ENCODE data around the gene NIT1.

NIT1 gene

DNA sequence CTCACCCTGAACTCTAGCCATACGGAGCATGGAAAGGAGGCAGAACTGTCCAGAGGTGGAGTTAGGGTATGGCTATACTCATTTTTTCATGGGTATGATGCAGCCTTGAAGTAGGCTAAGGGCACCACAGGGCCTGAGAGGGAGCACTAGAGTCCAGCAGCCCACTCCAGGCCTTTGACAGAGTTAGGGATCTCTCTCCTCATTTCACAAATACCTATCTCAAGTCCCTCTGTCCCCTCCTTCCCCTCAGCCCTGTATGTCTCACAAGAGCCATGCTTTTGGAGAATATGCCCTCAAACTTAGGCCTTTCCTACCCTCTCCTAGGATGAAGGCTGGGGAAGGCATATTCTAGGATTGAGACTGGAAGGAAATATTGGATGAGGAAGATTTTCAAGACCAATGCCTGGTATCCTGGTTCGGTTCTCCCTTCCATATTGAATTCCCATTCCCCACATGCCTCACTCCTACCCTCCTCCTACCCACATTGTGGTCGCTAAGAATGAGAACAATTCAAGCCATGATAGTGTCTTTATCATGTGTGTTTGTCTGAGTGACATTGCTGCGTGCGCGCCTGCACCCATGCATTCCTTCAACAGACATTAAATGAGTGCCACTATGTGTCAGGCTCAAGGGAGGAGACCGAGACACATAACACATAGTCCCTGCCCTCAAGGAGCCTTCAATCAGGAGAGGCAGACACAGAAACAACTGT is 26.0 kb upstream of the NIT1 start:
- DNase-seq = no peak
- peak overlapping the region; percentile 81 for H3K27ac Mint-ChIP-seq
- H3K4me1 Mint-ChIP-seq (ENCODE audit: low read depth) = peaks cover 58% of the 10 kb centered on the region
- no peak overlapping the region for H3K4me3 Mint-ChIP-seq
- no peaks in the 10 kb centered on the region for H3K9me3 Mint-ChIP-seq
- H3K27me3 Mint-ChIP-seq = no peaks in the 10 kb centered on the region
- no peaks in the 10 kb centered on the region for H3K36me3 Mint-ChIP-seq (ENCODE audit: low read depth)

DNA sequence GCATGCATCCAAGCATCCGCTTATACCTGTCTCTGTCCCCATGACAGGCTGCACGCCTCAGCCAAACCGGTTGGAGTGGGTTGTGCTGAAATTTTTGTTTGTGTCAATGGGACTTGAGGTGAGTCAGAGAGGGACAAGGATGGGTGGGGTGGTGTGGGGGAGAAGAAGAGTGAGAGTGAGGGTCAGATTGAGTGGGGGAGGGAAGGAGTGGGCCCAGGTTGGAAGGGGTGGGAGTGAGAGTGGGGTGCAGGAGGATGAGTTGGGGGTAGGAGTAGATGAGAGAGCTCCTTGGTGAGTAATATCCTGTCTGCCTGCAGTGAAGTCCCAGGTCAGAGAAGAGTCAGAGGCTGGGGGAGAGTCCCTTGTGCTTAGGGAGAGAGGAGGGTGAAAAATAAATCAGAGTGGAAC is 25.3 kb upstream of the NIT1 start:
- Mint-ChIP-seq H3K27me3 (no peaks in the 10 kb centered on the region), H3K27ac (peak overlapping the region; percentile 81), H3K4me3 (peak overlapping the region; percentile 26)

DNA sequence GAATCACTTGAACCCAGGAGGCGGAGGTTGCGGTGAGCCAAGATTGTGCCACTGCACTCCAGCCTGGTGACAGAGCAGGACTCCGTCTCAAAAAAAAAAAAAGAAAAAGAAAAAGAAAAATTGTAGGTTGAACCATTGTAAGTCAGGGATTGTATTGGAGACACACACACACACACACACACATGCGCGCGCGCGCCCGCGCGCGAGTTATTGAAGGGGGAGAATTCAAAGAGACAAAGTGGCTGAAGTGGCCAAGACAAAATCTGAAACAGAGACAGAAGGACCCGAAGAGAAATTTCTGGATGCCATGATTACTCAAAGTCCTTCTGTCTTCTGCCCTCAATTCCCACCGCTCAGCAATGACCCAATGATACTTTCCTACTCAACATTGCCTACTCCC is 23.4 kb upstream of the NIT1 start:
- H3K4me1 Mint-ChIP-seq (ENCODE audit: low read depth) = peaks cover 77% of the 10 kb centered on the region
- no peak for DNase-seq
- no peak overlapping the region for H3K4me3 Mint-ChIP-seq
- H3K9me3 Mint-ChIP-seq = no peaks in the 10 kb centered on the region
- no peaks in the 10 kb centered on the region for H3K27me3 Mint-ChIP-seq
- H3K36me3 Mint-ChIP-seq (ENCODE audit: low read depth) = peaks cover 7% of the 10 kb centered on the region
- H3K27ac Mint-ChIP-seq = no peak overlapping the region

More for the DNA sequence above, 25.3 kb upstream of the NIT1 start:
- H3K36me3 Mint-ChIP-seq (ENCODE audit: low read depth) = no peaks in the 10 kb centered on the region
- H3K9me3 Mint-ChIP-seq = no peaks in the 10 kb centered on the region
- peaks cover 65% of the 10 kb centered on the region for H3K4me1 Mint-ChIP-seq (ENCODE audit: low read depth)
- peak; percentile 60 for DNase-seq

DNA sequence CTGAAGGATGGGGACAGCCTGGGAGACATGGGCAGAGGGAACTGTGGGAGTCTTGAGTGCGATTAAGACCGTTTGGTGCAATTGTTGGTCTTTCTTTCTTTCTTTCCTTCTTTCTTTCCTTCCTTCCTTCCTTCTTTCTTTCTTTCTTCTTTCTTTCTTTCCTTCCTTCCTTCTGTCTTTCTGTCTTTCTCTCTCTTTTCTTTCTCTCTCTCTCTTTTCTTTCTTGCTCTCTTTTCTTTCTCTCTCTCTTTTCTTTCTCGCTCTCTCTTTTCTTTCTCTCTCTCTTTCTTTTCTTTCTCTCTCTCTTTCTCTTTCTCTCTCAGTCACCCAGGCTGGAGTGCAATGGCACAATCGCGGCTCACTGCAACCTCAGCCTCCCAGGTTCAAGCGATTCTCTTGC is 22.7 kb upstream of the NIT1 start:
- Mint-ChIP-seq H3K27me3 (no peaks in the 10 kb centered on the region), H3K4me3 (no peak overlapping the region), H3K36me3 (ENCODE audit: low read depth) (peaks cover 15% of the 10 kb centered on the region), H3K4me1 (ENCODE audit: low read depth) (peaks cover 73% of the 10 kb centered on the region), H3K9me3 (no peaks in the 10 kb centered on the region), H3K27ac (no peak overlapping the region)
- no peak for DNase-seq

DNA sequence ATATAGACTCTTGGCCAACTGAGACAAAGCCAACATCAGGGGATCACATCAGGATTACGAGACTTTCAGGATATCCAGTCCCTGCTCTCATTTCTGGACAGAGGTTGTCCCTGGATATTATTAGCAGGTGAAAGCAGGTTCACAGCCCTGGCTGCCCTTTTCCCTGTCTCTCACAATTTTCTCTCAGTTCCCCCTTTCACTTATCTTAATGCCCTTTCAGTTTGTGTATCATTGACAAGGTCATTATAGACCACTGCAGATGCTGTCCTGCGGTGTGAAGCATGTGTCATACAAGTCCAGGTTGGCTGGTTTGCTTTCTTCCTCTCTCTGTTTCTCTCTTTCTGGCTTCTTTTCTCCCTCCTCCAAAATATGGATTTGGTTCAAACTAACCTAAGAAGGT is 21.9 kb upstream of the NIT1 start:
- Mint-ChIP-seq H3K9me3 (no peaks in the 10 kb centered on the region), H3K4me3 (no peak overlapping the region), H3K36me3 (ENCODE audit: low read depth) (peaks cover 22% of the 10 kb centered on the region), H3K4me1 (ENCODE audit: low read depth) (peaks cover 69% of the 10 kb centered on the region), H3K27me3 (no peaks in the 10 kb centered on the region), H3K27ac (no peak overlapping the region)
- DNase-seq = no peak

DNA sequence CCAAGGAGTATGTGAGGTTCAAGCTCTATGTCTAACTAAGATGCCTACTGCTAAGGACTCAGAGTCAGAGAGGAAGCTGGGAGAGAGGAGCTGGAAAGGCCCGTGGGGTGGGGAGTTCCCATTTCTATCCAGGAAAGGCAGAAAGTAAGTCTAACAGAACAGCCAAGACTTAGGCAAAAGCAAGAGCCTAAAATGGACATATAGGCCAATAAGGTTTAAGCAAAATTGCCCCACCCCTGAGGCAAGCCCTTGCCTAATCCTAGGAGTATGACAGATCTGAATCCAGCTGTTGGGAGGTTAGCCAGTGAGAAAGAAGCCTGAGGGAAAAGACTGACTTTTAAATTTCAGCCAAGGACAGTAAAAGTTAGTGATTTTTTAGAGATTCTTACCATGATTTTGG is 21.4 kb upstream of the NIT1 start:
- Mint-ChIP-seq H3K9me3 (no peaks in the 10 kb centered on the region), H3K36me3 (ENCODE audit: low read depth) (peaks cover 27% of the 10 kb centered on the region), H3K4me3 (no peak overlapping the region), H3K27ac (no peak overlapping the region), H3K4me1 (ENCODE audit: low read depth) (peaks cover 67% of the 10 kb centered on the region), H3K27me3 (no peaks in the 10 kb centered on the region)
- no peak for DNase-seq

DNA sequence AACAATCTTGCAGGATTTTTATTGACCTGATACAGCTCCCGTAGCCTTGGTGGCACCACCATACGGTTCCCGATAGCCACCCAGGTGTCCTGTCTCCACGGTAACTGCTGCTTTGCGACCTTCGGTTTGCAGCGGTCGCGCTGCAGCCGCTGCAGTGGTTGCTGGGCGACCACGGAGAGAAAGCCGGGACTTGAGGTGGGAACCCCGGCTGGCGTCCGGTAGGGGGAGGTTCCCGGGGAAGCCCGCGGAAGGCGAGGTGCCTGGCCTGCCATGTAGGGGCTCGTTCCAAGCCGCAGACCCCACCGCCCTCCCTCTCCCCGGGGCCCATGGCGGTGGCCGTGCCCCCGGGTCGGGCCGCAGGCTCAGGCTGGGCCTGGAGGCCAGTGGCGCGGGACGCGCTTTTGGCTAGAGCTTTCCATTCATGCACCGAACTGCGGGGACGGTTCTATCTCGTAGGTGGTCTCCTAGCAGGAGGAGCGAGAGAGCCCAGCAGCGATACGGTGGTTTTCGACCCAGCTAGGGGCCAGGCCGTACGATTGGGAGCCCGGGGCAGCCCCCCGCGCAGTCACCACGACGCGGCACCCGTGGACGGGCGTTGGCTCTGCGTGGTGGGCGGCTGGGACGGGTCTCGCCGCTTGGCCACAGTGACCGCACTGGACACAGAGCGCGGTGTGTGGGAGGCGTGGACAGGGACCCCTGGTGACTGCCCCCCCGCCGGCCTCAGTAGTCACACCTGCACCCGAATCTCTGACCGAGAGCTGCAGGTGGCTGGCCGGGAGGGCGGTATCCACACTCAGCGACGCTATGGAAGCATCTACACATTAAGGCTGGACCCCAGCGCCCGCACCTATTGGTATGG is 19.5 kb upstream of the NIT1 start, which contains the start of gene KLHDC9:
KLHDC9 (plus strand) TSS at position 152 of the 859 bp plus-strand sequence; CDS start at position 327, 175 bp downstream.
- peaks cover 48% of the 10 kb centered on the region for H3K4me1 Mint-ChIP-seq (ENCODE audit: low read depth)
- H3K9me3 Mint-ChIP-seq = no peaks in the 10 kb centered on the region
- H3K27ac Mint-ChIP-seq = peak within 1 kb of the TSS; percentile 82
- no peaks in the 10 kb centered on the region for H3K27me3 Mint-ChIP-seq
- H3K36me3 Mint-ChIP-seq (ENCODE audit: low read depth) = peaks cover 44% of the 10 kb centered on the region
- peak within 1 kb of the TSS; percentile 73 for H3K4me3 Mint-ChIP-seq
- peak; percentile 76 for DNase-seq

DNA sequence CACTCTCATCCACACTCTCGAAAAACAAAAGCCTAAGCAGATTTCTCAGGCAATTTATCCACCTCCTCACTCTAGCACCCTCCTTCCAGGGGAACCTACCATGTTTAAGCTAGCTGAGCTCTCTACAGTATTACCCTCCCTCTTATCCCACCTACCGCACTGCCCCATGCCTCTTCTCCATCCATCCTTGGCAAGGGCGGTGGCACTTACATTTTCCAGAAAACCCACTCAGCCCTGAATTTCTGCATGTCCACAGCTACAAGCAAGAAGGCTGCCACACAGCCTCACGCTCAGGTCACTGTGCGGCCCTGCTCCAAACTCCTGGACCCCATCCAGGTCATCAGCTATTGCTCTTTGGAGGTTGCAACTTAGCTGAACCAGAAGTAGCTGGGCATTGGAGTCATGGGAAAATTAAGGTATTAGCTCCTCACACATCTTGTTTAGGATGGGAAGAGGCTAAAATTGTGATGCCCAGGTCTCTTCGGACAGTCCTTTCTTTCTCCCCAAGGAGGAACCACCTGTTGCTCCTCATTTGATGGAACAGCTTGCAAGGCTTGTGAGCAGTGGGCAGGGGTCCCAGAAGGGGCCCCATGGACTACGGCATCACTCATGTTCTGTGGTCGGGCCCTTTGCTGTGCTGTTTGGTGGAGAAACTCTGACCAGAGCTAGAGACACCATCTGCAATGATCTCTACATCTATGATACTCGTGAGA is 18.7 kb upstream of the NIT1 start:
- no peak for DNase-seq
- H3K9me3 Mint-ChIP-seq = no peaks in the 10 kb centered on the region
- peak overlapping the region; percentile 52 for H3K4me3 Mint-ChIP-seq
- peaks cover 51% of the 10 kb centered on the region for H3K36me3 Mint-ChIP-seq (ENCODE audit: low read depth)
- H3K27ac Mint-ChIP-seq = peak overlapping the region; percentile 41
- H3K27me3 Mint-ChIP-seq = no peaks in the 10 kb centered on the region
- peaks cover 45% of the 10 kb centered on the region for H3K4me1 Mint-ChIP-seq (ENCODE audit: low read depth)

DNA sequence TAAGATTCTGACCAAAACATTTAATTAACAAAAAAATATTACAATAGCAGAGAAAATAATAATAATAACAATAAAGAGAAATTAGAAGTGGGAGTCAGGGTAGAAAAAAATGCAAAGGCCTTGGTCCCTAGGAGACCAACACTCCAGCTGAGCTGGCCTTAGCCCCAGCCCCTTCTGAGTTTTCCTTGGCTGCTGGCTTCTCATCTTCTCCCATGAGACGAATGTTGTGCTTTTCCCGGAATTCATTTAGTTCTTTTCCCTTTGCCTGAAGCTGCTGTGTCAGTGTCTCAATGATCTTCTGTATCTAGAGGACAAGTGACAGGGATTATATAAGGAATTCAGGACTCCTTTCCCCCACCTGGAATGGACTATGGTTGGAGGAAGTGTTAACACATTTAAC is 17.3 kb upstream of the NIT1 start:
- Mint-ChIP-seq H3K4me1 (ENCODE audit: low read depth) (peaks cover 46% of the 10 kb centered on the region), H3K36me3 (ENCODE audit: low read depth) (peaks cover 60% of the 10 kb centered on the region), H3K27ac (no peak overlapping the region), H3K27me3 (no peaks in the 10 kb centered on the region), H3K9me3 (no peaks in the 10 kb centered on the region), H3K4me3 (no peak overlapping the region)
- DNase-seq = no peak

DNA sequence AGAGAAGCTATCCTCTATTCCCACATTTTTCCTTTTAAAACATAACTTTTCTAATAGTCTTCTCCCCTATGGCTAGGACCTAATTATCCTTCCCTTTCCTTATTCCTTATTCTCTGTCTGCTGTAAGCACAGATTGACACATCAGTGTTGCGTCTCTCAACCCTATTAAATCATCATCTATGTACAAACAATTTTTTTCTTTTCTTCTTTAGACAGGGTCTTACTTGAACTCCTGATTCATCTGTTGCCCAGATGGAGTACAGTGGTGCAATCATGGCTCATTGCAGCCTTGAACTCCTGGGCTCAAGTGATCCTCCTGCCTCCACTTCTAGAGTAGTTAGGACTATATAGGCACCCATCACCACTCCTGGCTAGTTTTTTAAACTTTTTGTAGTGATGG is 11.5 kb upstream of the NIT1 start:
- DNase-seq = no peak
- Mint-ChIP-seq H3K27ac (no peak overlapping the region), H3K4me3 (no peak overlapping the region), H3K27me3 (no peaks in the 10 kb centered on the region), H3K9me3 (no peaks in the 10 kb centered on the region), H3K4me1 (ENCODE audit: low read depth) (peaks cover 29% of the 10 kb centered on the region), H3K36me3 (ENCODE audit: low read depth) (peaks cover 80% of the 10 kb centered on the region)

DNA sequence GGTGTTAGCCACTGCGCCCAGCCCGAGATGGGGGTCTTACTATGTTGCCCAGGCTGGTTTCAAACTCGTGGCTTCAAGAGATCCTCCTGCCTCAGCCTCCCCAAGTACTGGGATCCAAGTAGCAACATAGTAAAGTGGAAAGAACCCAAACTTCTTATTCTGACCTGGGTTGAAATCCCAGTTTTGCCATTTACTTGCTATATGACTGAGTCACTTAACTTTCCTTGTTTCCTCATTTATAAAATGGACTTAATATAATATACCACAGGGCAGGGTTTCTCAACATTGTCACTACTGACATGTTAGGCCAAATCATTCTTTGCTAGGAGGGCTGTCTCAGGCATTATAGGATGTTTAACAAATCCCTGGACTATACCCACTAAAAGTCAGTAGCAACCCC is 6.8 kb upstream of the NIT1 start:
- Mint-ChIP-seq H3K4me1 (ENCODE audit: low read depth) (peaks cover 56% of the 10 kb centered on the region), H3K36me3 (ENCODE audit: low read depth) (peaks cover 83% of the 10 kb centered on the region), H3K4me3 (no peak overlapping the region), H3K27me3 (no peaks in the 10 kb centered on the region), H3K27ac (peak overlapping the region; percentile 75), H3K9me3 (no peaks in the 10 kb centered on the region)
- no peak for DNase-seq

DNA sequence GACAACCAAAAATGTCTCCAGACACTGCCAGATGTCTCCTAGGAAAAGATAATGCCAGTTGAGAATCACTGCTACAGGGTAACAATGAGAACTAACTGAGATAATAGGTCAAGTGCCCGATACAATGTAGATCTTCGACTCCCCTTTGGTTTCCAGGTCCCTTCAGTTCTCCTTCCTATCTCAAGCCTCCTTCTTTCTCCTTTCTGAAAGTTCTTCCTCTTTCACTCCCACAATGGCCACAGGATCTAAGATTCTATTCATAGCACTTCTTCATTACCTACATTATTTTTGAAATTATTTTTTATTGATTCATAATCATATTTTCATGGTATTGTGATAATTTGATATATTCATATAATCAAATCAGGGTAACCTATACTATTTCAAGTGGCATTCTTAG is 6.4 kb upstream of the NIT1 start:
- peak overlapping the region; percentile 75 for H3K27ac Mint-ChIP-seq
- H3K4me1 Mint-ChIP-seq (ENCODE audit: low read depth) = peaks cover 57% of the 10 kb centered on the region

DNA sequence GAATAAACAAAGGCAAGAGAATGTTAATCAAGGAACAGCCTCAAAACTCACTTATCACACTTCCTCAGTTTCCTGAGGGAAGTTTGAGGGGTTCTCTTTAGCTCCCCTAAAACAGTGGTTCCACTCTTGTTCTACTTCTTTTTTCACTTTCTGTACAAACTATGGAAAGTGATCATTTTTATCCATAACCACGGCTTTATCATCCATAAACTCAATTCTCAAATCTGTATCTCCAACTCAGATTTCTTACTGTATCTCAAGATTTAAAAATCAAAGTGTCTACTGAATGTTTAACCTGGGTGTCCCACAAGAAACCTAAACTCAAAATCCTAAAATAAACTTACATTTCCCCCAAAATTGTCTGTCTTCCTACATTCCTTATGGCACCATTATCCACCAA is 4.0 kb upstream of the NIT1 start:
- H3K9me3 Mint-ChIP-seq = no peaks in the 10 kb centered on the region
- DNase-seq = no peak
- H3K4me3 Mint-ChIP-seq = peak overlapping the region; percentile 12
- H3K27me3 Mint-ChIP-seq = no peaks in the 10 kb centered on the region
- peaks cover 66% of the 10 kb centered on the region for H3K4me1 Mint-ChIP-seq (ENCODE audit: low read depth)
- H3K27ac Mint-ChIP-seq = peak overlapping the region; percentile 78
- peaks cover 91% of the 10 kb centered on the region for H3K36me3 Mint-ChIP-seq (ENCODE audit: low read depth)

More for the DNA sequence above, 6.4 kb upstream of the NIT1 start:
- H3K27me3 Mint-ChIP-seq = no peaks in the 10 kb centered on the region
- no peak for DNase-seq
- peak overlapping the region; percentile 1 for H3K4me3 Mint-ChIP-seq
- H3K36me3 Mint-ChIP-seq (ENCODE audit: low read depth) = peaks cover 83% of the 10 kb centered on the region
- no peaks in the 10 kb centered on the region for H3K9me3 Mint-ChIP-seq

DNA sequence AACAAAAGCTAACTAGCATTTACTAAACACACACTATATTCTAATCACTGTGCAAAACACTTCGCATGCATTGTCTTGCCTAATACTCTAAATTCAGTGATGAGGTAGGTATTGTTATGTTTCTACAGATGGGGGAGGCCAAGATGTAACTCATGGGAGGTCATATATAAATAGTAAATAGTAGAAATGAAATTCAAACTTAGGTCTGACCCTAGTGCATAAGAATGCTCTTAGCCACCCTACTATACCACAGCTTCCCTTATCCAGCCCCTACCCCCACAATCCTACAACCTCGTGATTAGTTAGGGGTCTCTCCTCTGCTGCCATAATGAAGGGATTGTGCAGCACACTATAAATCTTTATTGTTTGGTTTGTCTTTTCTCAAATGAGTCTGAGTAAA is 3.3 kb upstream of the NIT1 start:
- Mint-ChIP-seq H3K4me1 (ENCODE audit: low read depth) (peaks cover 68% of the 10 kb centered on the region), H3K27ac (peak overlapping the region; percentile 92), H3K9me3 (no peaks in the 10 kb centered on the region), H3K4me3 (peak overlapping the region; percentile 97), H3K27me3 (no peaks in the 10 kb centered on the region), H3K36me3 (ENCODE audit: low read depth) (peaks cover 90% of the 10 kb centered on the region)
- no peak for DNase-seq
